Raji (cell line): ENCODE measurements around the gene ADRB2.

ENCODE experiments used
- POLR2A ChIP-seq: IDR thresholded peaks from 2 replicates; pipeline ENCODE4 v1.6.1; 2011; ENCODE audit warnings: low read depth, low read length, control low read depth; ENCODE audit not compliant: insufficient read depth

Gene ADRB2

DNA sequence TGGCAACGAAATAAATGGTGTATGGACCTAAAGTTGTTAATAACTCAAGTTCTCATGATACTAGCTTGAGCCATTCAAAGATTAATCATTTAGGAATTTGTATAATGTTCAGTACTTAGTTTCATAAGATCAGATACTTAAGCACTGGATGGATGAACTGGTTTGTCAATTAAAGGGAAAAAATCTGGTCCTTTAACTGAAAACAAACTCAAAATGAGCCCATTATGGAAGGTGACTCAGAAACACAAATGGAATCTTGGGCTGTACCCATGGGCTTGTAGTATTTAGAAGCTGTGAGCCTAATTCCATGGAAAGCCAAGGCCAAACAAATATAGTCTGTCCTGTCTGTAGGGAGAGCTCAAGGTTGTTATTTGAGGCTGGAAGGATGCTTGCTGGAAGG lies 27.6 kb upstream of the ADRB2 start:
- no peak for TF ChIP-seq POLR2A

GRCh38 chr5:148799737-148800527 lies 26.5 kb upstream of the ADRB2 start:
- TF ChIP-seq POLR2A, result no peak

GRCh38 chr5:148801682-148802276 lies 24.6 kb upstream of the ADRB2 start:
- TF ChIP-seq POLR2A, result no peak

DNA sequence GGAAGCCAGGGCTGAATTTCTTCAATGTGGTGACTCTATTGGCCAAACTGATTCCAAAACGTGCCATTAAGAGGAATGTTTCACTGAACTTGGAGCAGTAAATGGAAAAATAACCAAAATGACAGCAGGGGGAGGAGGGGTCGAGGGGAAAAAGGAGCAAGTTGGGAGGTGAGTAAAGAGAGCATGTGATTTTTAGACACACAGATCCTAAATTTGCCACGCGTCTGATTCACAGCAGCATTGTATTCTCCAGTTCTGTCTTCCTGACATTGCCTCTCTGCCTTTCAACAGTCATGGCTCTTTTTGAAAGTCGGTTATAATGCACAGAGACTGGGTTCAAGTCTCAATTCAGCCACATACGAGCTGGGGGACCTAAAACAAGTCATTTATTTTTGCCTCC lies 22.0 kb upstream of the ADRB2 start:
- TF ChIP-seq POLR2A, result no peak

- TF ChIP-seq POLR2A, result no peak
Observed at GRCh38 chr5:148805326-148806290, 20.8 kb upstream of the ADRB2 start.

GRCh38 chr5:148806520-148806931 lies 19.9 kb upstream of the ADRB2 start:
- no peak for TF ChIP-seq POLR2A

- TF ChIP-seq POLR2A, result no peak
Observed at GRCh38 chr5:148807851-148808250, 18.6 kb upstream of the ADRB2 start.

GRCh38 chr5:148808864-148809642 lies 17.4 kb upstream of the ADRB2 start:
- no peak for TF ChIP-seq POLR2A

DNA sequence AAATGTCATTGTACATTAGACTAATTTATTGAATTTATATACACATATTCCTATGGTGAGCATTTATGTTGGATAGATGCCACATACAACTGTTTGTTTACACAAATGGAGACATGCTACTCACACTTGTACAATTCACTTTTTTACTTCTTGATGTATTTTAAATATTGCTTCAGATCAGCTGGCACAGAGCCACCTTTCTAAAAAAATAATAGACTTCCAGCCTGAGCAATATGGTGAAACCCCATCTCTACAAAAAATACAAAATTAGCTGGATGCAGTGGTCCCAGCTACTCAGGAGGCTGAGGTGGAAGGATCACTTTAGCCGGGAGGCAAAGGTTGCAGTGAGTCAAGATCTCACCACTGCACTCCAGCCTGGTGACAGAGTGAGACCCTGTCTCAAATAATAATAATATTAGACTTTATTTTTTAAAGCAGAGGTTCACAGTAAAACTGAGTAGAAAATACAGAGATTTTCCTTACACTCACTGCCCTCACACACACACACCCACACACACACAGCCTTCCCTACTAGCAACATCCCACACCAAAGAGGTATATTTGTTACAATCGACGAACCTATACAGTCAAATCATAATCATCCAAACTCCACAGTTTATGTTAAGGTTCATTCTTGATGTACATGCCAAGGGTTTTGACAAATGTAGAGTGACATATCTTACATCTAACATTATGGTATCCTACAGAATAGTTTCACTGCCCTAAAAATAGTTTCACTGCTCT lies 16.5 kb upstream of the ADRB2 start:
- no peak for TF ChIP-seq POLR2A

- no peak for TF ChIP-seq POLR2A
Observed at GRCh38 chr5:148810823-148811222, 15.6 kb upstream of the ADRB2 start.

- no peak for TF ChIP-seq POLR2A
Observed at GRCh38 chr5:148811756-148812155, 14.7 kb upstream of the ADRB2 start.

DNA sequence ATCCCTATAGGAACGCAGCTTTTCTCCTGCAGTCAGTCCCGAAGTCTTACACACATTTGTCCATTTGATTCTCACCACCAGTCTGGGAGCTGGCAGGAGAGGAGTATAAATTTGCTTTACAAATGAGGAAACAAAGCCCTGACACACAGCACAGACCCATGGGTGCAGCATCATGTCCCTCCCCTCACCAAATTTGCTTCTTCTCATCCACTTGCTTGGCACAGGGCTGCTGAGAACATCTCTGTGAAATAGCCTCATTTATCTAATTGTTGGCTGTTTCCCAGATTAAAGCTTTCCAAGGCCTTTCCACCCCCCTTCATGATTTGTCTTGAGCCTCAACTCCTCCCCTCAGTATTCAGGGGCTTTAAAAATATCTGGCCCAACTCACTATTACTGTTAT lies 11.3 kb upstream of the ADRB2 start:
- TF ChIP-seq POLR2A, result no peak

- TF ChIP-seq POLR2A, result no peak
Observed at GRCh38 chr5:148815578-148815977, 10.8 kb upstream of the ADRB2 start.

DNA sequence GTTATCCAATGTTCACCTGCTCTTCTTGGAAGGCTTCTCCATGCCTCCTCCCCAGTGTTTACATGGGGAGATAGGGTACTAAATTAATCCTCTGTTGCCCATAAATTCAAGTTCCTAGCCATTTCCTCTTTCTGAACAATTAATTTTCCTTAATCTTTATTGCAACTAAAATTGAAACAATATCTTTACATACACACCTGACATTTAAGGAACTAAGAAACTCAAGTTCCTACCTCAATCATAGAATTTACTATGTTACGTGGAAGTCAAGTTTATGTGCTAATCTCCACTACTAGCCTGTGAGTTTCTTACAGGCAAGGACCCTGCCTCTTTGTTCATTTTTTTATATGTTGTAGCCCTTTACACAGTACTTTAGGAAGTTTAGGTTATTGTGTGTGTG lies 10.1 kb upstream of the ADRB2 start:
- TF ChIP-seq POLR2A, result no peak

DNA sequence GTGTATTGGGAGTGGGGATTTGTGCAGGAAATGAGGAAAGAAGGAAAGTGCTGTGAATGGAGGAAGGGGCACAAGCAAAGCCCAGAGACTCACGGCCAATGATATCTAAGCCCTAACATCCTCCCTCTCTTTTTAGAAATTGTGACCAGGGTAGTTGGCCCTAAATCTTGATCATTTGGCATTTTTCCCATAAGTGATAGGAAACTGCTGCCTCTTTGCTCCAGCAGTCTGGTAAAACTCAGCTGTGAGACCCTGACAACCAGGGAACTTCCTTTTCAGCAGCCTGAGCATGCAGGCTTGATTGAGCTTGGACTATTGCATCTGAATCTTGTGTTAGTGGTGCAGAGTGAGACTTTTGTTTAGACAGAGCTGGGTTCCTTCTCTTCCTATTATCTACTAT lies 9.6 kb upstream of the ADRB2 start:
- TF ChIP-seq POLR2A, result no peak

GRCh38 chr5:148817606-148818005 lies 8.8 kb upstream of the ADRB2 start:
- no peak for TF ChIP-seq POLR2A
